HG02852 (cell line): ENCODE measurements around the gene MYO10.
"Not testable (repeated sequence)": the region's sequence is repeated elsewhere in the genome, so short reads cannot be mapped to it uniquely, and the experiment has no call there.

Experiments used
- ATAC-seq: cut with Tn5 transposase; IDR thresholded peaks from one replicate; pipeline ENCODE4 v1.9.1; 2021; ENCODE audit warnings: mild to moderate bottlenecking, moderate library complexity; ENCODE audit not compliant: unreplicated experiment

Gene MYO10

DNA sequence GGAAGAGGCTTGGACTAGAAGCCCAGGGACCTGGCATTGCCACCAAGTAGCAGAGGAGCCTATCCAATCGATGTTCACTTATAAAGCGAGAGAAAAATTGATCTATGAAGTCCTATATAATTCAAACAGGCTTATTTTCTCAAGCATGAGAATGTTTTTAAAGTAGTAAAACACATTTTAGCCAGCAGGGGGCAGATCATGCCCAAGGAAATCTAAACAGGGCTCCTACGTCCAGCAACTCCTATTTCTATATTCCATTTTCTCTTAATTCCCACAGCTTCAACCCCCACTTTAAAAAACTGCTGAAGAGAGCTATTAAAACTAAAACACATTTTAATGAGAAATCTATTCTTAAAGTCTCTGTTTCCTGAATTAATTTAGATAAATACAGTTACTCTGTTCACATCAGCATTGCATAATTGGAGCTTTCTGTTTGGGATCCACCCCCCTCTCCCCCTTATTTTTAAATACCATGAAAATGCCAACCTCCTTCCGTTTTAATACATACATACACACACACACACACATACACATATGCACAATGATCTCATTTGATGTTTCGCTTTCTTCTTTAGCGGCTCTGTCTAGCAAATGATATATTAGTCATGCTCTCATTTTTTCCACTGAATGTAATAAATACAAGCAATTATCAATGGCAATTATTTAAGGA lies 144.9 kb downstream of the MYO10 start:
- no peak for ATAC-seq

DNA sequence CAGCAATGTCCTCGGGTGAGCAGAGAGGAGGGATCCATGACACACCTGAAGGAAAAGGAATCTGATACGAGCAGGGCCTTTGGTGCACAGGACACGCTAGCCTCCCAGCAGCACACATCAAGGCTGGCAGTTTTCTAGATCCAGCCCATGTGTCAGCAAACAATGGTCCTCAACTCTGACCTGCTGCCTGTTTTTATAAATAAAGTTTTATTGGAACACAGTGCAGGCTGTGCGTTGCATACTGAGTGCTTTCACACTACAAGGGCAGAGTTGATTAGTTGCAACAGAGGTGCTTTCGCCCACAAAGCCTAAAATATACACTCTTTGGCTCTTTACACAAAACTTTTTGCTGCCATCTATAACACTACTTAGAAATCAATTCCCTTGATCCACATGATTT lies 147.1 kb downstream of the MYO10 start:
- ATAC-seq: no peak

DNA sequence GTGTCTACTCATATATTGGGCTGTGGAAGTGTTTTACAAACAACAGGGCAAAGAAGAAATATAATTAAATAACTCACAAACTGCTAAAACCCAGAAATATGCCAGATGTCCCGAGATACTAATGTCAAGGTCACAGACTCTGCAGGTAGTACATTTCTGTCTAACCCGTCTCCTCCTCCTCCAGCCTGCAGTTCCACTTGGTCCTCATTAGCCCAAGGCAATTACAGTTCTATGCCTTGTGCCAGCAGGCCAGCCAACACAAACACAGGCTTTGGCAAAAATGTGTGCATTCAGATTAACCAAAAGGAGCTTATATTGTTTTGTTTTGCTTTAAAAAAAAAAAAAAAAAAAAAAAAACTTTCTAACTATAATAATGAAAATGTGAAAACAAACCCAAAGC lies 148.8 kb downstream of the MYO10 start:
- ATAC-seq: no peak

DNA sequence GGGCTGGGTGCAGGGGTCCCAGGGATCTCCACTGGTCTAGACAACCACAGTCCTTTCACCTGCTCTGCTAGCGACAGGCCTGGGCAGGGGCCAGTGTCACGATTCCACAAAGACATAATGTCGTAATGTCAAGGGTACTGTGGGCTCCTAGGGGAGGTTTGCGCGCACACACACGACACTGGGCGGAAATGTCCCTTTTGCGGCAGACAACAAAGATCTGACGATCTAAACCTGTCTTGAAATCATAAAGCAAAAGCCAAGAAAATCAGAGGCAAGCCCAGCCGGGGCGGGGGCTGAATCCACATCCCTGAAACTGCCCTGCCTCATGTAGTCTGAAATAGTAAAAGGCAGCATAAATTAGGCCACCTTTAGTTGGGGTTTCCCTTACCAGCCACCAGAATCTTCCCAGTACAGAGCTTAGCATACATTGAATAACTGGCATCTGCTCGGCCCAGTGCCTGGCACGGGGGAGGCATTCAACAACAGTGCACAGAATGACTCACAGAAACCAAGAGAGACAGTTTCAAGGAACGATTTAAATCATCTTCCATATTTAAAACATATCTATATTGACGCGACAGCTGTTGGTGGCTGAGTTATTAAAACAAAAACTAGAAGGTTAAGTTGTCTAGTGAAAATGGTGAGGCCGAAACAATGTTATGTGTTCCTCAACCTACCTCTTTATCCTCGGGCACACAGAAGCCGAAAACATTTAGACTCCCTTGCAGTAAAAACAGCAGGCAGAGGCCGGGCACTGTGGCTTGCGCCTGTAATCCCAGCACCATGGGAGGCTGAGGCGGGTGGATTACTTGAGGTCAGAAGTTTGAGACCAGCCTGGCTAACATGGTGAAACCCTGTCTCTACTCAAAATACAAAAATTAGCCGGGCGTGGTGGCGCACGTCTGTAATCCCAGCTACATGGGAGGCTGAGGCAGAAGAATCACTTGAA lies 151.0 kb downstream of the MYO10 start:
- peak; percentile 92 for ATAC-seq

DNA sequence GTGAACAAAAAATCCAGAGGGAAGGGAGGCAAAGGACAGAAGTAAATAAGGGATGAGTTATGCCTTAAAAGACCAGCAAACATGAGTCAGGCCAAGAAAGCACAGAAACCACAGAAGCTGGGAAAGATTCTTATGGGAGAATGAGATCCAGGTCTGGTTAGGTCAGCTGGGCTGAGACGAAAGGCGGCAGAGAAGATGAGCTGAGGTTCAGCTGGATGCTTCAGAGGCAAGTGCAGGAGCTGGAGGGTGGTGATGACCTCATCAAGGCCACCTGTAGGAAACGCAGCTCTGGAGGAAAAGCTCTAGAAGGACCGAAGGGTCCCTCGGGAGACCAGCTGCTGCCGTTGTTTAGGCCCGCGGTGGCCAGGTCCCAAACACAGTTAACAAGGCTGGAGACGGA lies 152.0 kb downstream of the MYO10 start:
- no peak for ATAC-seq

DNA sequence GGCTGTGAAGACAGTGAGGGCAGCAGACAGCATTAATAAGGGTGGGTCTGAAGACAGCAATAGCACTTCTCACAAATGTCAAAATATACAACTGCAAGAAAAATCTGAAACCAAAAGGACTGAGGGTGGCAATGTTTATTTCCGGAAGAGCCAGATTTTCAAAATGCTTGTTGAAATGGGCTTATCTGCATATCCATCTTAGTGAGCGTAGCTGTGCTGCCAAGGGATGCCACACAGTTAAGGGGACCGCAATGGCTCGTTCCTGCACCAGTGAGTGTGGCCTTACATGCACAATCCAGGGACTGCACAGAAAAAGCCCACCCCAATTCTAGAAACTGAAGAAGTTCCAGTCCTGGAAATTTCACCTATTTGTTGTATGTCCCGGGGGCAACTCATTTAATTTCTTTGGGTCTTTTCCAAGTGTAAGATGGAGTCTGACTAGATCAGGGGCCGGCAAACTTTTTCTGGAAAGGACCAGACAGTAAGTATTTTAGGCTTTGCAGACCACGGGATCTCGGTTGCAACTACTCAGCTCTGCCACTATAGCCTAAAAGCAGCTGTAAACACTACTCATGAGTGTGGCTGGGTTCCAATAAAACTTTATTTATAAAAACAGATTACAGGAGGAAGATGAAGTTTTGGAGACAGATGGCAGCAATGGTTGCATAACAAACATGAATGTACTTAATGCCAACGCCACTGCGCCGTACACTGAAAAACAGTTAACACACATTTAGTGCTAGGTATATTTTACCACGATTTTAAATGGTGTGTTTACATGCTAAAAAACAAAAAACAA lies 154.1 kb downstream of the MYO10 start:
- ATAC-seq: no peak

DNA sequence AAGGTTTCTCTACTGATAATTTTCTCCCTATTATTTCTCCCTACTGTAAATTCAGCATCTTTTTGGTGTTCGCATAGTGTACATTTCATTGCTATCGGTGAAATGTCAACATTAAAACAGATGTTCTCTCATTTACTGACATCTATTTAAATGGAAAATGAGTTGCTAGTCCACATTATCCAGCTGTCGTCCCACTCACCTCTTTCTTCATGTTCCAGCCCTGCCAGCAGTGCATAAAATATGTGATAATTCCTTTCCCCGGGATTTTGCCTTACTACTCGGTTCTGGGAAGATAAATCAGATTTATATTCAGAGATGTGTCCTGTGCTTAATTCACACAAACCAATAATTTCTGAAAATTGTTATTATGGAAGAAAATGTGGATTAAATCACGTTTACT lies 155.8 kb downstream of the MYO10 start:
- no peak for ATAC-seq

DNA sequence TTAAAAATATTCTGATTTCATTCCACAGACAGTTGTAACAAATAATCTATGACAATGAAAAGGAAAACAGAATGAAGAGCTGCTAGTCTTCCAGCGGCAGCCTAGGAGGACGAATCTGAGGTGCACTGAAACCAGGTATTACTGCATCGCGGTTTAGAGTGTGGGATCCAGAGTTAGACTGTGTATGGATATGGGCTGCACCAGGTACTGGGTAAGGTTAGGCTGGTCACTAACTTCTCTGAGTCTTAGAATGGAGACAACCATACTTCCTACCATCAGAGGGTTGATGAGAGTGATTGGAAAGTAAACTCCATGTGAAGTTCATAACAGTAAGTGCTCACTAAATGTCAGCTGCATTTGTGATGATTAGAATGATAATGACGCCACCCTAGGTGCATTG lies 158.7 kb downstream of the MYO10 start:
- no peak for ATAC-seq

DNA sequence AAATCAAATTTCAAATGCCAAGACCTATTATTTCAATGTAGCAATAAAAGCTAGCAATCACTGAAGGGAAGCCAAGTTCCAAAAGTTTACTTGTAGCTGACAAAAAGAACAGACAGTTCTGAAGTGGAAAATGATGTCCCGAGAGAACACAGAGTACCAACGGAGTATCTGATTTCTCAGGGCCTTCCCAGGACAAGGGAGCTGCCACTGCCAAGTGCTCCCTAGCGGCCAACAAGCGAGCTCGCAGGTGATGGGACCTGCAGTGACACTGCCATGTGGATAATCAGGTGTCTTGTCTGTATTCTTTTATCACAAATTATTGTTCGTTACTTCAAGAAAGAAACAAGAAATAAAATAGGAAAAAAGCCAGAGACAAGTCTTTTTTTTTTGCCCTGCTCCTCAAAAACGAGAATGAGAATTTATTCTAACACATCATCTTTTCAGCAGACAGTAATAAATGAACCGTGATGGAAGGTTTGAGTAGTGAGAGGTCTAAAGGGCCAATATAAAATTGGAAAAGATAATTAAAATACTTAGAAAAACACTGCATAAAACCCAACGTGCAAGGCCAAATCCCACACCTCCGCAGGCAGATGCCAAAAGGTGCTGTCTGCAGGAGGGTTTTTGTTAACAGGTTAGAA lies 159.4 kb downstream of the MYO10 start:
- no peak for ATAC-seq

DNA sequence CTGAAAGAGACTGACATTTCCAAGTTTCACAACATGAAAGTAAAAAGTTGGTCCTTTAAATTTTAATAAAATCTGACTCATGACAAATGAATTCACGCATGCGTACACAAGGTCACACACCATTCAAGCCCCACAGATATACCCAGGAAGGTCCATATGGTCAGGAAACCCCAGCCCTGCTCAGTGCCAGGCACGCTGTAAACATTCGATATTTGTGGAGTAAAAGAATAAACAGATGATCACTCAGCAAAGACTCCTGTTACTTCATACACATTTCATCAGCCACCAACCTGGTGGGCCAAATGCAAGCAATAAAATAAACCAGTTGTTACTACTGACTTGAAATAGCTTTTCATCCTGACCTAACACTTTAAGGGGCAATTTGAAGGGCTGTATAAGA lies 161.3 kb downstream of the MYO10 start:
- ATAC-seq: no peak

DNA sequence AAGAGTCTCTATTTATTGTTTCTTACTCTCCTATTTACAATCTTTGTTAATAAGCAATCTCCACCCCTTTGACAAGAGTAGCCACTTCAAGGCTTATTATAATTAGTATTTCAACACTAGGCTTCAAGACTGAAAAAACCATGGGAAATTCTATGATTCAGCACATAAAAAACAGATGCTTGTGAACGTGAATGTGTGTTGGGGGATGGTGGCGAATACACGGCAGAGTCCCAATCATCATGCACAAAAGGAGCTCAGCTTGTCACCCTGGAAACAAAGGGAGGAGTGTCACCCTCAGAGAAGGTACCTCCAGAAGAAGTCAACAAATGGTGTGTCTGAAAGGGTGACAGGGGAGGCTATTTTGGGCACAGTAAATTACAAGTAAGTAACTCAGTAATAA lies 162.1 kb downstream of the MYO10 start:
- ATAC-seq: no peak

DNA sequence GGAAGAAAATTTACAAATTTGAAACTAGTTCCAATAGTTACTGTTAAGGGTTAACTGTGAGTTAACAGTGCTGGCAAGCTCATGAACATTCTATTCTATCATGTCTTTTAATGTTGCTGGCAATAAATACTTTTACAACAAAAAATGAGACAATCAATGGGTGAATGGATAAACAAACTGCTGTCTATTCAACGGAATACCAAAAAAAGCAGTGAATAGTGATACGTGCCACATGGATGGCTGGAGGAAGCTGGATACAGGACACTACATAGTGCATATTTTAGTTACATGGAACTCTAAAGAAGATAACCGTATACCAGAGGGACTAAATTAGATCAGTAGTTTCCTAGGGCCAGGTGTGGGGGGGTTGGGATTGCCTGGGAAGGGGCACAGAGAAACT lies 163.5 kb downstream of the MYO10 start:
- no peak for ATAC-seq

DNA sequence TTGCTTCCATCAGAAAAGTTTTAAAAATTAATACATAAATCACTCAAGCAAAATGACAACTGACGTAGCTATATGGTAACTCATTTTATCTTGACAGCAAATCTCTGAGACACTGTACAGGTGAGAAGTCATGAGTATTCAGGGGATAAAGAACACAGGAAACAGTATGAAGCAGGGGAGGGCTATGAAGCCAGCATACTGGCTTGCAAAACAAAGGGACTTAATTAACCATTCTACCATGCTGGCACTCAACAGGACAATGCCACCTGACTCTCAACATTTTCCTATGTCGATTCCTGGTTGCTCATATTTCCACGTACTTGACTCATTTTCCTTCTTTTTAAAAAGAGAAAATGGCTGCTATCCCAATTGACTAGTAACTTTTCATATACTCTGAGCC lies 167.9 kb downstream of the MYO10 start:
- ATAC-seq: no peak

DNA sequence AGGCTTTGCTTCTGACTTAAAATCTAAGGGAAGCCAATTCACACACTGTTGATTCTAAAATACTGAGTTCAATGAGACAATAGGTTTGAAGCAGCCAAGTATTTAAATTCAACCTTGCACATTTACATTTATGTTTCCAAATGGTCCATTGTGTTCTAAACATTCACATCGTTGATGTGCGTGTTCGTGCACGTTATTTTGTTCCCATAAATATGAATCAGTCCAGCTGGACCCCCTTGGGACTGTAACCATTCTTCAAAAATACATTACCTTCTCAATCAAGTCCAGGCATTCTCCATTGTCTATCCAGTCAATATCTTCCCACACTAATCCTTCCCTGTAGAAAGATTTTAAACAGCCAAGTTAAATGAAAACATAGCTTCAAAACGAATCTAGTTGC lies 172.9 kb downstream of the MYO10 start:
- no peak for ATAC-seq

DNA sequence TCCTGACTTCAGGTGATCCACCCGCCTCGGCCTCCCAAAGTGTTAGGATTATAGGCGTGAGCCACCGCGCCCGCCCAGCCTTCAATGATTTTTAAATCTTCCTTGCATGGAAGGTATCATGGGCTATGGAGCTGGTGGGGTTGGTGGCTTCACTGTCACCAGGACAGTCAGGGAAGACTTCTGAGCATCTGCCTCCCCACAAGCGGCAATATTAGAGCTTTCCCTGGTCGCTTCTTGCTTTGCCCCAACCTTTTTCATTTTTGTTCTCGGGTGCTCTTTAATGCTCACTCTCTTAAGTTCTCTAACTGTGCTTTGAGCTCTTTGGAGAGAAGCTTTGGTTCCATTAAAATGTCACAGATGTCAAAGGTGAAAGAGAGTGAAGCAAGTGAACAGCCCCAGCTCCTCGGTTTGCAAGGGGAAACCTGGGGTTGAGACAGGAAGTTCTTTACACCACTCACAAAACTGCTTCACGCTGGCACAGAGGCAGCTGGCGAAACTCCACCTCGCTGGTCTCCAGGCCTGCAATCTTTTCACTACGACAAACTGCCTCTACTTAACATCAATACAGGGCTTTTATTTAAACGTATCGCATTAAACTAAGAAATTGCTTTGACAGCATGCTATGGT lies 176.8 kb downstream of the MYO10 start:
- ATAC-seq: no peak

DNA sequence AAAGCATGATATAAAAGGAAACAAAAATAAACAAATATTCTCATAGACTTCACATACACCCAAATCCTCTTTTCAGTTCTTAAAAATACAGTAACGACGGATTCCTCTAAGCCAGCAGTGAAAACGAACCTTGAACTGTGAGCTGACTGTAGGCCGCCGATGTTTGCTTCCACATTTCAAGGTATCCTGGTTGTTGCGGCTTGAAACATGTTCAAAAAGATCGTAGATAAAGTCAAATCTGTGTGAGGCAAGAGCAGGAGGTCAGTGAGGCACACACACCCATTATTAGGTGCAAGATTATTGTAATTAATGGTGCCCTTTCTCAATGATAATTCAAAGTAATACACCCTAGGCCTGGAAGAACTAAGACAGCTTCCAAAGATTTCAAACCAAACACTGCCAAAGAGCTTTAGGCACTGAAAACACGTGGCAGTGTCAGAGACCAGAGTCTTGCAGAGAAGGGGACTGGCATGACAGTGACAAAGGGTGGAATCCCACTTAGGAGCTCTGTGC lies 178.0 kb downstream of the MYO10 start:
- no peak for ATAC-seq

DNA sequence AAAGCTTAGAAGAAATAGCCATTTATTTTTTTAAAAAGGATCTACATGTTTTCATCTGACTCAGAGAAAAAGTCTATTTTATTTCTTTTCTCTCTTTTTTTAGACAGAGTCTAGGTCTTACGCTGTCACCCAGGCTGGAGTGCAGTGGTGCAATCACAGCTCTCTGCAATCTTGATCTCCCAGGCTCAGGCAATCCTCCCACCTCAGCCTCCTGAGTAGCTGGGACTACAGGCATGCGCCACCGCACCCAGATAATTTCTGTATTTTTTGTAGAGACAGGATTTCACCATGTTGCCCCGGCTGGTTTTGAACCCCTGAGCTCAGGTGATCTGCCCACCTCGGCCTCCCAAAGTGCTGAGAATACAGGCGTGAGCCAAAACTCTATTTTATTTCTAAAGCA lies 178.5 kb downstream of the MYO10 start:
- ATAC-seq: not testable (repeated sequence)

DNA sequence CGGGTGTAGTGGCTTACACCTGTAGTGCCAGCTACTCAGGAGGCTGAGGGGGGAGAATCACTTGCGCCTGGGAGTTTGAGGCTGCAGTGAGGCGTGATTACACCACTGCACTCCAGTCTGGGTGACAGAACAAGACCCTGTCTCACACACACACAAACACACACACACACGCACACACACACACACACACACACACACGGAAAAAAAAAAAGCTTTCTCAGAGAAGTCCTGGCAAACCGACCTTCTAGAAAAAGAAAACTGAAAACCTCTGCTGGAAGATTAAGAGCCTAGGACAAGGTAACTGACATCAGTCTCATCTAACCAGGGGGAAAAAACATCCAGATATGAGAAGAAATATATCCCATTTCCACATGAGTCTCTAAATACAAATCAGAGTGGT lies 178.9 kb downstream of the MYO10 start:
- no peak for ATAC-seq

DNA sequence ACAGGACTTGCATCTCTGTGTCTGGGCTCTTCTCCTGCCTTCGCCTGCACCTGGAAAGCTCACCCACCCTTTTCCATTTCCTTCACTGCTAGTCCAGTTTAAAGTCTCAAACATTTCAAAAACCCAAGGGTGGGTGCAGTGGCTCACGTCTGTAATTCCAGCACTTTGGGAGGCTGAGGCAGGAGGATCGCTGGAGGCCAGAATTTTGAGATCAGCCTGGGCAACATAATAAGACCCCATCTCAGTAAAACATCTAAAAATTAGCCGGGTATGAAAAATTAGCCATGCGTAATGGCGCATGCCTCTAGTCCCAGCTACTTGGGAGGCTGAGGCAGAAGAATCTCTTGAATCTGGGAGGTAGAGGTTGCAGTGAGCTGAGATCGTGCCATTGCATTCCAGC lies 179.4 kb downstream of the MYO10 start:
- ATAC-seq: no peak

DNA sequence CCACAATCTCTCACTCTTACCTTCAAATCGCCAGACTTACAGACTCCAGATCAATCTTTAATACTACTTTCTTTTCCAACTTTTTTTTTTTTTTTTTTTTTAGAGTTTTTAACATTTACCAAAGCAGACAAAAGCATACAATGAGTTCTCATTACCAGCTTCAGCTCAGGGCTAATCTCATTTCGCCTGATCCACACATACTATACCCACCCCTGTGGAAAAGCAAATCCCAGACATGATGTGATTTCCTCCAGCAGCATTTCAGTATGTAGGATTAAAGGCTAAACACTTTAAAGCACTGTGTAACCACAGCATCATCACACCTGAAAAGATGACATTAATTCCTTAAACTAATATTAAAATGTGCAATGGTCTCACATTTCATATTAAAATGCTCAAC lies 180.4 kb downstream of the MYO10 start:
- no peak for ATAC-seq
